GM06990 (cell line): ENCODE data around the gene ASCL1.
A peak's percentile ranks its signal among the peaks of the same experiment; 100 is the strongest.

Source experiments
- DNase-seq: peaks from one replicate; pipeline ENCODE4 v3.0.0-alpha.2; 2011; ENCODE audit not compliant: insufficient read length; ENCODE audit errors: extremely low read depth
- H3K27me3 ChIP-seq: replicated peaks from 2 replicates; pipeline ENCODE4 v1.6.0; 2011; ENCODE audit warnings: low read length; ENCODE audit not compliant: control insufficient read depth, insufficient read depth
- H3K36me3 ChIP-seq: 2 replicates; pipeline ENCODE4 v1.5.1; 2011; ENCODE audit warnings: low read length; ENCODE audit not compliant: control insufficient read depth, insufficient read depth
- H3K4me3 ChIP-seq: replicated peaks from 2 replicates; pipeline ENCODE4 v1.5.1; 2011; ENCODE audit warnings: low read depth, mild to moderate bottlenecking, control low read depth, low read length
- TF ChIP-seq, protein P1 (sequence below): IDR thresholded peaks from 2 replicates; pipeline ENCODE4 v1.5.1; 2011; ENCODE audit warnings: low read length, control low read depth, mild to moderate bottlenecking, inconsistent platforms; ENCODE audit not compliant: insufficient read depth, poor library complexity, severe bottlenecking

ASCL1 gene

DNA sequence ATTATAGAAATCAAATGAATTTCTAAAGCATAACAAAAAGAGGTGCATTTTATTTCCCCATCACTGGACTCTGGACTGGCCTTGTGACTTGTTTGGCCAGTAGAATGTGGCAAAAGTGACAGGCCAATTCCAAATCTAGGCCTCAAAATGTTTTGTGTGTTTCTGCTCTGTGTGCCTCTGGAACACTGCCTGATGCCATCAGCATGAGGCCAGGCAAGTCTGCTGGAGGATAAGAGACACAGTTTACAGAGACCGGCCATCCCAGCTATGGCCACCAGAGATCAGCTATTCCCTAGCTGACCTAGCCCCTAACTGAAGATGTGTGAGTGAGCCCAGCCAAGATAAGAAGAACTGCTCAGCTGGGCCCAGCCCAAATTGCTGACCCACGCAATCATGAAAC is 32.9 kb downstream of the ASCL1 start:
- H3K27me3 ChIP-seq, result no peaks in the 10 kb centered on the region
- DNase-seq, result no peak
- H3K36me3 ChIP-seq, result no peaks in the 10 kb centered on the region
- TF ChIP-seq, protein P1, sequence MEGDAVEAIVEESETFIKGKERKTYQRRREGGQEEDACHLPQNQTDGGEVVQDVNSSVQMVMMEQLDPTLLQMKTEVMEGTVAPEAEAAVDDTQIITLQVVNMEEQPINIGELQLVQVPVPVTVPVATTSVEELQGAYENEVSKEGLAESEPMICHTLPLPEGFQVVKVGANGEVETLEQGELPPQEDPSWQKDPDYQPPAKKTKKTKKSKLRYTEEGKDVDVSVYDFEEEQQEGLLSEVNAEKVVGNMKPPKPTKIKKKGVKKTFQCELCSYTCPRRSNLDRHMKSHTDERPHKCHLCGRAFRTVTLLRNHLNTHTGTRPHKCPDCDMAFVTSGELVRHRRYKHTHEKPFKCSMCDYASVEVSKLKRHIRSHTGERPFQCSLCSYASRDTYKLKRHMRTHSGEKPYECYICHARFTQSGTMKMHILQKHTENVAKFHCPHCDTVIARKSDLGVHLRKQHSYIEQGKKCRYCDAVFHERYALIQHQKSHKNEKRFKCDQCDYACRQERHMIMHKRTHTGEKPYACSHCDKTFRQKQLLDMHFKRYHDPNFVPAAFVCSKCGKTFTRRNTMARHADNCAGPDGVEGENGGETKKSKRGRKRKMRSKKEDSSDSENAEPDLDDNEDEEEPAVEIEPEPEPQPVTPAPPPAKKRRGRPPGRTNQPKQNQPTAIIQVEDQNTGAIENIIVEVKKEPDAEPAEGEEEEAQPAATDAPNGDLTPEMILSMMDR, result no peak
- no peak overlapping the region for H3K4me3 ChIP-seq

DNA sequence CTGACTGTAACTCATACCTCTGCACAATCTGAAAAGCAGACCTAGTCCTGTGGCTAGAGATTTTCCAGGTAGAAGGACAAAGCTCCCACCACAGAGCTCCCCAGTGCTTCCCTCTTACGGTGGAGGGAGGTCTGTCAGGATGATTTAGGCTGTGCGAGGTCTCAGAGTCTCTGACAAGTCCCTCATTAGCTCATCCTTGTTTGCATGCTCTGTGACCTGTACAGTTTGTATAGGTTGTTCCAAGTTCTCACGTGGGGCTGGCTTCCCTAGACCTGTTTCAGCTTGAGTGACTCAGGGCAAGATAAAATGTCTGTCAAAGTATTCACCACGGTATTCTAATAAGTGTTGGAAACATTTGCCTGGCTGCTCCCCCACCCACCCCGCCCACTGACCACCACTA is 34.8 kb downstream of the ASCL1 start:
- no peaks in the 10 kb centered on the region for H3K27me3 ChIP-seq
- H3K36me3 ChIP-seq, result no peaks in the 10 kb centered on the region
- no peak overlapping the region for H3K4me3 ChIP-seq
- TF ChIP-seq, protein P1, result peak; percentile 8
- no peak for DNase-seq

DNA sequence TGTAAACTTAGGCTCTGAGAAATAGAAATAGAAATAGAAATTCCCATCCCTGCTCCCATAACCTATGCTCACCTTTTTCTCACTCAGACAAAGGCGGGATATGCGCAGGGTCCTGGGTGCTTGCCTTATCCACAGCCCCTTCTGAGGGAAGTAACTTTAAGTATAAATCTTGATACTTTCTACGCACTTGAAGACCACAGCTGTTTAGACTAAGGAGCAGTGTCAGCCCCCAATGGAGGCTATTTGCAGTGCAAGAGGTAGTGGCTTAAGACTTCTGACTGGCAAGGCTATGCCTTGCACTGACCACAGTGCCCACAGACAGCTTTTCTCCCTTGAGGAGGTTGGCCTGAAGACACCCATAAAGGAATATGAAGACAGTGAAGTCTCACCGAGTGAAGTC is 35.2 kb downstream of the ASCL1 start:
- TF ChIP-seq, protein P1, result no peak
- Histone ChIP-seq H3K27me3 (no peaks in the 10 kb centered on the region), H3K36me3 (no peaks in the 10 kb centered on the region), H3K4me3 (no peak overlapping the region)
- no peak for DNase-seq

DNA sequence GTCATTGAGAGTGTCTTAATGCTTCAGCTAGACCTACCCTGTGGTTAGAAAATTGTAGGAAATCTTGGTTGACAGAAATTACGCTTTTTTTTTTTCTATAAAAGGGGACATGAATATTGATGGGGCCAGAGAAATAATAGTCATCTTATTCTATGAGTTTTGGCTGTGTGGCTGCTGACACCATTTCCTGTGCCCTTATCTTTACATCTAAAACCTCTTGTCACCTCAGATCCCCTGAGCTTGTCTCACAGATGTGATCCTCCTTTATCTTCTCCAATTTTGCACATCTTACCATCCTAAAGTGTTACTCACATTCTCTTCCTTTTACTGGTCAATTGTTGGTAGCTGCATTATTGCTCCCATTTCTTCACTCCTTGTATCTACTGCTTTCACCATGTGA is 36.1 kb downstream of the ASCL1 start:
- no peak overlapping the region for H3K4me3 ChIP-seq
- H3K27me3 ChIP-seq, result no peaks in the 10 kb centered on the region
- TF ChIP-seq, protein P1, result no peak
- H3K36me3 ChIP-seq, result no peaks in the 10 kb centered on the region
- no peak for DNase-seq

DNA sequence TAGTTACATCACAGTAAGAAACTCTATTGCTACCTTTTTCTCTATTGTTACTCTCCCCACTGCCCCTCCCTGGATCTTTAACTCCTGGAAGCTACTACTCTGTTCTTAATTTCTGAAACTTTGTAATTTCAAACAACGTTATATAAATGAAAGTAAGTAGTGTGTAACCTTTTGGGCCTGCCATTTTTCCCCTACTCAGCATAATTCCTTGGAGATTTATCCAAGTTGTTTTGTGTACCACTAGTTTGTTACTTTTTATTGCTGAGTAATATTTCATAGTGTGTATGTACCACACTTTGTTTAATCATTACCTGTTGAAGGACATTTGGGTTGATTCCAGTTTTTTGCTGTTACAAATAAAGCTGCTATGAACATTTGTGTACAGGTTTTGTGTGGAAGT is 37.9 kb downstream of the ASCL1 start:
- no peak for DNase-seq

More for the DNA sequence above, 37.9 kb downstream of the ASCL1 start:
- TF ChIP-seq, protein P1, result no peak
- no peaks in the 10 kb centered on the region for H3K36me3 ChIP-seq
- H3K27me3 ChIP-seq, result no peaks in the 10 kb centered on the region
- no peak overlapping the region for H3K4me3 ChIP-seq
